ENCODE results near the gene IL7R.

DNA sequence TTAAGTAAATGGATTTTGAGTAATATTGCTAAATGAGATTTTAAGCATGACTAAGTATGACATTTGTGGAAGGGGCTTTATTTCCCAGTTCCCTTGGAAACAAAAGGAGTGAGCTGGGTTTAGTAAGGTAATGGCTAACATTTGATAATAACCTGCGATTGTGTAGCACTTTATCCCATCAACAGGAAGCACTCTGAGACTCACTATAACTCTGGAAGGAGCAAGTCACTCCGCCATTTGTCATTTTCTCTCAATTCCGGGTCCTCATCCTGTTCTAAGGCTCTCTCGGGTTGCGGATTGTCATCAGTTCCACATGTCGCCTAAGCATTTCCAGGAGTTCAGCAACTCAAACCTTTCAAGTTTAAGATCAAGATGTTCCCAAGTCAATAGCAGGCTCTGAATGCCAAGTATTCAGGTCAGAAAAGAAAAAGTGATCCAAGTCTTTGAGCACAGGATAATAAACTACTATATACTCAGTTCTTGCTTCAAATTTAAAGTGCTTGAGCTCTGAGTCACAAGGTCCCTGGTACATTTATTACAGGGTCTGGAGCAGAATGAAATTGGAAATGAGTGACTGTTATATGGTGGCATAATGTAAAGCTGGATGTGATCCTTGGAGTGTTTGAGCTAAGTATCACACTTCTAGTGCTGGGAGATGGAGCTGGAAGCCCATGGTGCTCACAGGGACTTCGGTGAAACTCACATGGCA lies 42.4 kb downstream of the IL7R start:
- TF ChIP-seq, protein P1, sequence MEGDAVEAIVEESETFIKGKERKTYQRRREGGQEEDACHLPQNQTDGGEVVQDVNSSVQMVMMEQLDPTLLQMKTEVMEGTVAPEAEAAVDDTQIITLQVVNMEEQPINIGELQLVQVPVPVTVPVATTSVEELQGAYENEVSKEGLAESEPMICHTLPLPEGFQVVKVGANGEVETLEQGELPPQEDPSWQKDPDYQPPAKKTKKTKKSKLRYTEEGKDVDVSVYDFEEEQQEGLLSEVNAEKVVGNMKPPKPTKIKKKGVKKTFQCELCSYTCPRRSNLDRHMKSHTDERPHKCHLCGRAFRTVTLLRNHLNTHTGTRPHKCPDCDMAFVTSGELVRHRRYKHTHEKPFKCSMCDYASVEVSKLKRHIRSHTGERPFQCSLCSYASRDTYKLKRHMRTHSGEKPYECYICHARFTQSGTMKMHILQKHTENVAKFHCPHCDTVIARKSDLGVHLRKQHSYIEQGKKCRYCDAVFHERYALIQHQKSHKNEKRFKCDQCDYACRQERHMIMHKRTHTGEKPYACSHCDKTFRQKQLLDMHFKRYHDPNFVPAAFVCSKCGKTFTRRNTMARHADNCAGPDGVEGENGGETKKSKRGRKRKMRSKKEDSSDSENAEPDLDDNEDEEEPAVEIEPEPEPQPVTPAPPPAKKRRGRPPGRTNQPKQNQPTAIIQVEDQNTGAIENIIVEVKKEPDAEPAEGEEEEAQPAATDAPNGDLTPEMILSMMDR (IDR thresholded peaks at IDR 0.05): no peak
- no peak for TF ChIP-seq POLR2A (IDR thresholded peaks at IDR 0.05)

Measured in esophagus squamous epithelium (tissue), 4 donors.